ENCODE results near the gene SRSF10.
"Not testable (repeated sequence)": the region's sequence is repeated elsewhere in the genome, so short reads cannot be mapped to it uniquely, and the experiment has no call there.

Gene SRSF10

DNA sequence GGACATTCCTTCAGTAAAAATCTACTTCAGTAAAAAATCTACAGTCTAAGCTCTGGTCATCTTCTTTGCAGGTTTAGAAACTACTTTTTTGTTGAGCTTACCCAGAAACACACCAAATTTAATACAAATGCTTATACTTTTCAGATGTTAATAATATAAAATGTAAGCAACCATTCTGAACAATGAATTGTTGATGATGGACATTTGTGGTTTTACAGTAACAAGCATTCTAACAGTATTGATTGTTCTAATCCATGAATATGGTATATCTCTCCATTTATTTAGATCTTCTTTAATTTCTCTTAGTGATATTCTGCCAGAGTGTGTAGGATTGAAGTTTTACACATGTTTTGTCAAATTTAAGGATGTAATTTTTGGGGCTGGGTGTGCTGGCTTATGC, 27.0 kb upstream of the SRSF10 start:
- H3K27ac Mint-ChIP-seq: no peak overlapping the region
- H3K9me3 Mint-ChIP-seq: no peaks in the 10 kb centered on the region
- H3K4me3 Mint-ChIP-seq: no peak overlapping the region
- H3K27me3 Mint-ChIP-seq (ENCODE audit: low read depth): peaks cover 31% of the 10 kb centered on the region
- H3K36me3 Mint-ChIP-seq (ENCODE audit: low read depth): no peaks in the 10 kb centered on the region
- no peaks in the 10 kb centered on the region for H3K4me1 Mint-ChIP-seq (ENCODE audit: low read depth)

DNA sequence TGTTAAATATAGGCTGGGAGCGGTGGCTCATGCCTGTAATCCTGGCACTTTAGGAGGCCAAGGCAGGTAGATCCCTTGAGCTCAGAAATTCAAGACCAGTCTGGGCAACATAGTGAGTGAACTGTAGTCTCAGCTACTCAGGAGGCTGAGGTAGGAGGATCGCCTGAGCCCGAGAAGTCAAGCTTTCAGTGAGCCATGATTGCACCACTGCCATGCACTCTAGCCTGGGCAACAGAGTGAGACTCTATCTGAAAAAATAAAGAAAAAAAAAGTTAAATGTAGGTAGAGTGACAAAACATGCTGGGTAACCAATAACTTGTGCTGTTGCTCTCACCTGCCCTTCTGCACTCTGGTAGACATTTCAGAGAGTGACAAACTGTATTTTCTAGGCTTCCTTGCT, 25.0 kb upstream of the SRSF10 start:
- Mint-ChIP-seq H3K36me3 (ENCODE audit: low read depth) (no peaks in the 10 kb centered on the region), H3K4me3 (no peak overlapping the region), H3K27ac (no peak overlapping the region), H3K4me1 (ENCODE audit: low read depth) (no peaks in the 10 kb centered on the region), H3K27me3 (ENCODE audit: low read depth) (peaks cover 33% of the 10 kb centered on the region), H3K9me3 (no peaks in the 10 kb centered on the region)

DNA sequence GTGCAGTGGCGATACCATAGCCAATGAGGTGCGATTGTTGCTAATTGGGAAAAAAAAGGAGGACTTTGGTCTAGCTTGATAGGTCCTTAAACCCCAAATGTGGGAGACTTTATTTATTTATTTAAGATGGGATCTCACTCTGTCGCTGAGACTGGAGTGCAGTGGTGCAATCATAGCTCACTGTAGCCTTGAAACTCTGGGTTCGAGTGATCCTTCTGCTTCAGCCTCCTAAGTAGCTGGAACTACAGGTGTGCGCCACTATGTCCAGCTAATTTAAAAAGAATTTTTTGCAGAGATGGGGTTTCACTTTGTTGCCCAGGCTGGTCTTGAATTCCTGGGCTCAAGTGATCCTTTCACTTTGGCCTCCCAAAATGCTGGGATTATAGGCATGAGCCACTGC, 24.0 kb upstream of the SRSF10 start:
- Mint-ChIP-seq H3K9me3 (no peaks in the 10 kb centered on the region), H3K27ac (no peak overlapping the region), H3K27me3 (ENCODE audit: low read depth) (peaks cover 27% of the 10 kb centered on the region)

GRCh38 chr1:24003331-24003972, 23.3 kb upstream of the SRSF10 start:
- H3K36me3 Mint-ChIP-seq (ENCODE audit: low read depth): no peaks in the 10 kb centered on the region
- no peak overlapping the region for H3K27ac Mint-ChIP-seq
- H3K27me3 Mint-ChIP-seq (ENCODE audit: low read depth): peaks cover 27% of the 10 kb centered on the region
- peaks cover 2% of the 10 kb centered on the region for H3K4me1 Mint-ChIP-seq (ENCODE audit: low read depth)
- H3K9me3 Mint-ChIP-seq: no peaks in the 10 kb centered on the region
- no peak overlapping the region for H3K4me3 Mint-ChIP-seq

More for the DNA sequence above, 24.0 kb upstream of the SRSF10 start:
- no peak overlapping the region for H3K4me3 Mint-ChIP-seq
- H3K4me1 Mint-ChIP-seq (ENCODE audit: low read depth): no peaks in the 10 kb centered on the region
- no peaks in the 10 kb centered on the region for H3K36me3 Mint-ChIP-seq (ENCODE audit: low read depth)

- H3K4me3 Mint-ChIP-seq: no peak overlapping the region
- H3K9me3 Mint-ChIP-seq: no peaks in the 10 kb centered on the region
- H3K27ac Mint-ChIP-seq: no peak overlapping the region
- H3K36me3 Mint-ChIP-seq (ENCODE audit: low read depth): no peaks in the 10 kb centered on the region
- H3K4me1 Mint-ChIP-seq (ENCODE audit: low read depth): peaks cover 2% of the 10 kb centered on the region
- peaks cover 27% of the 10 kb centered on the region for H3K27me3 Mint-ChIP-seq (ENCODE audit: low read depth)
These were observed 22.6 kb upstream of the SRSF10 start for GRCh38 chr1:24002695-24003094.

DNA sequence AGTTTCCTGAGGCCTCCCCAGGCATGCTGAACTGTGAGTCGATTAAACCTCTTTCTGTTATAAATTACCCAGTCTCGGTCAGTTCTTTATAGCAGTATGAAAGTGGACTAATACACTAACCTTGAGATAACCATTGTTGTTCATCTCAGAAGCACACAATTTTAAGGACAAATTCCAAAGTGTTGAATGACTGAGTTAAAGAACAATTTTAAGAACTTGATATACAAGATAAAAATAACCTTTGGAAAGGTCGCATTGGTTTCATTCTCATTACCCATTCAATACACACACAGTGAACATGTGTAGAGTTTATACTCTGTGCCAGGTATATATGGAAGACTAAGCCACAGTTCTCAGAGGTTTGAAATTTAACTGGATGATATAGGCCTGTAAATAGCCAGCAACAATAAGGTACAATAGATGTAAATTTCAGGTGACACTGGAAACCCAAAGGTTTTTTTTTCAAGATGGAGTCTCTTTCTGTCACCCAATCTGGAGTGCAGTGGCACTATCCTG, 19.1 kb upstream of the SRSF10 start:
- Mint-ChIP-seq H3K4me1 (ENCODE audit: low read depth) (peaks cover 4% of the 10 kb centered on the region), H3K27me3 (ENCODE audit: low read depth) (peaks cover 17% of the 10 kb centered on the region), H3K27ac (no peak overlapping the region), H3K4me3 (no peak overlapping the region), H3K9me3 (no peaks in the 10 kb centered on the region), H3K36me3 (ENCODE audit: low read depth) (no peaks in the 10 kb centered on the region)

DNA sequence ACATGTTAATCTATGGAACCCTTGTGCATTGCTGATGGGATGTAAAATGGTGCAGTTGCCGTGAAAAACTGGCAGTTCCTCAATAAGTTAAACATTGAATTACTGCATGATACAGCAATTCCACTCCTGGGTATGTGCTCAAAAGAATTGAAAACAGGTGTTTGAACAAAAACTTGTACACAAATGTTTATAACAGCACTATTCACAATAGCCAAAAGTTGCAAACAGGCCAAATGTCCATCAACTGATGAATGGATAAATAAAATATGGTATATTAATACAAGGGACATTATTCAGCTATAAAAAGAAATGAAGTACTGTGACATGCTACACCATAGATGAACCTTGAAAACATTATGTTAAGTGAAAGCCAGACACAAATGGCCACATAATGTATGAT, 17.7 kb upstream of the SRSF10 start:
- no peaks in the 10 kb centered on the region for H3K9me3 Mint-ChIP-seq
- peaks cover 11% of the 10 kb centered on the region for H3K27me3 Mint-ChIP-seq (ENCODE audit: low read depth)
- H3K27ac Mint-ChIP-seq: no peak overlapping the region
- no peaks in the 10 kb centered on the region for H3K36me3 Mint-ChIP-seq (ENCODE audit: low read depth)
- no peak overlapping the region for H3K4me3 Mint-ChIP-seq
- H3K4me1 Mint-ChIP-seq (ENCODE audit: low read depth): peaks cover 4% of the 10 kb centered on the region

GRCh38 chr1:23996700-23997229, 16.6 kb upstream of the SRSF10 start:
- Mint-ChIP-seq H3K9me3 (no peaks in the 10 kb centered on the region), H3K27ac (no peak overlapping the region), H3K4me3 (no peak overlapping the region), H3K36me3 (ENCODE audit: low read depth) (no peaks in the 10 kb centered on the region), H3K4me1 (ENCODE audit: low read depth) (peaks cover 4% of the 10 kb centered on the region), H3K27me3 (ENCODE audit: low read depth) (peaks cover 4% of the 10 kb centered on the region)

DNA sequence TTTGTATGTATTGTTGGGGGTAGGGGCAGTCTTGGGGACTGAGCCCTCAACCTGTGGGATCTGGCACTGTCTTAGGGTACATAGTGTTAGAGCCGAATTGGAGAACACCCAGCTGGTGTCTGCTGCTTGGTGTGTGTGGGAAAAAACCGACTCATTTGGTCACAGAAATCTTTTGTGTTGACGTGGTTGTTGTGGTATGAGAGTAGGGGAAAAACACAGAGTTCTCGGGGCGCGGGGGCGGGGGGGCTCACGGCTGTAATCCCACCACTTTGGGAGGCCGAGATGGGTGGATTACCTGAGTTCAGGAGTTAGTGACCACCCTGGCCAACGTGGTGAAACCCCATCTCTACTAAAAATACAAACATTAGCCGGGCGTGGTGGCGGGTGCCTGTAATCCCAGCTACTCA, 15.3 kb upstream of the SRSF10 start:
- Mint-ChIP-seq H3K36me3 (ENCODE audit: low read depth) (no peaks in the 10 kb centered on the region), H3K27me3 (ENCODE audit: low read depth) (no peaks in the 10 kb centered on the region), H3K9me3 (no peaks in the 10 kb centered on the region), H3K4me1 (ENCODE audit: low read depth) (peaks cover 4% of the 10 kb centered on the region), H3K4me3 (no peak overlapping the region), H3K27ac (no peak overlapping the region)

DNA sequence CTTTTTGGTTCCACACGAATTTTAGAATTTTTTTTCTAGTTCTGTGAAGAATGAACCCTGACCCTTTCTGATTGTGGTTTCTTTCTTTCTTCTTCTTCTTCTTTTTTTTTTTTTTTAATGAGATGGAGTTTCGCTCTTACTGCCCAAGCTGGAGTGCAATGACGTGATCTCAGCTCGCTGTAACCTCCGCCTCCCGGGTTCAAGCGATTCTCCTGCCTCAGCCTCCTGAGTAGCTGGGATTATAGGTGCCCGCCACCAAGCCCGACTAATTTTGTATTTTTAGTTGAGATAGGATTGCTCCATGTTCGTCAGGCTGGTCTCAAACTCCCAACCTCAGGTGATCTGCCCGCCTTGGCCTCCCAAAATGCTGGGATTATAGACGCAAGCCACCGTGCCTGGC, 11.9 kb upstream of the SRSF10 start:
- not testable (repeated sequence) for H3K36me3 Mint-ChIP-seq (ENCODE audit: low read depth); H3K27ac Mint-ChIP-seq; H3K27me3 Mint-ChIP-seq (ENCODE audit: low read depth); H3K4me1 Mint-ChIP-seq (ENCODE audit: low read depth); H3K9me3 Mint-ChIP-seq; H3K4me3 Mint-ChIP-seq

- Mint-ChIP-seq H3K4me3 (no peak overlapping the region), H3K9me3 (no peaks in the 10 kb centered on the region), H3K36me3 (ENCODE audit: low read depth) (no peaks in the 10 kb centered on the region), H3K4me1 (ENCODE audit: low read depth) (peaks cover 6% of the 10 kb centered on the region), H3K27me3 (ENCODE audit: low read depth) (no peaks in the 10 kb centered on the region), H3K27ac (no peak overlapping the region)
These were observed 9.1 kb upstream of the SRSF10 start for GRCh38 chr1:23989263-23989662.

DNA sequence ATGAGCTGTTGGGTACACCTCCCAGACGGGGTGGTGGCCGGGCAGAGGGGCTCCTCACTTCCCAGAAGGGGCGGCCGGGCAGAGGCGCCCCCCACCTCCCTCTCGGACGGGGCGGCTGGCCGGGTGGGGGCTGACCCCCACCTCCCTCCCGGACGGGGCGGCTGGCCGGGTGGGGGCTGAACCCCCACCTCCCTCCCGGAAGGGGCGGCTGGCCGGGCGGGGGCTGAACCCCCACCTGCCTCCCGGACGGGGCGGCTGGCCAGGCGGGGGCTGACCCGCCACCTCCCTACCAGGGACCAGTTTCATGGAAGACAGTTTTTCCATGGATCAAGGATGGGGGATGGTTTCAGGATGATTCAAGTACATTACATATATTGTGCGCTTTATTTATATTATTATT, 6.9 kb upstream of the SRSF10 start:
- not testable (repeated sequence) for H3K4me3 Mint-ChIP-seq; H3K4me1 Mint-ChIP-seq (ENCODE audit: low read depth); H3K27ac Mint-ChIP-seq; H3K36me3 Mint-ChIP-seq (ENCODE audit: low read depth); H3K27me3 Mint-ChIP-seq (ENCODE audit: low read depth); H3K9me3 Mint-ChIP-seq

GRCh38 chr1:23984417-23985186, 4.5 kb upstream of the SRSF10 start:
- Mint-ChIP-seq H3K4me1 (ENCODE audit: low read depth) (peaks cover 14% of the 10 kb centered on the region), H3K9me3 (no peaks in the 10 kb centered on the region), H3K27ac (no peak overlapping the region), H3K36me3 (ENCODE audit: low read depth) (peaks cover under 1% of the 10 kb centered on the region), H3K4me3 (no peak overlapping the region), H3K27me3 (ENCODE audit: low read depth) (no peaks in the 10 kb centered on the region)

- H3K27ac Mint-ChIP-seq: peak overlapping the region; percentile 99
- H3K9me3 Mint-ChIP-seq: no peaks in the 10 kb centered on the region
- peak overlapping the region; percentile 94 for H3K4me3 Mint-ChIP-seq
- peaks cover 27% of the 10 kb centered on the region for H3K36me3 Mint-ChIP-seq (ENCODE audit: low read depth)
- H3K27me3 Mint-ChIP-seq (ENCODE audit: low read depth): no peaks in the 10 kb centered on the region
- H3K4me1 Mint-ChIP-seq (ENCODE audit: low read depth): peaks cover 35% of the 10 kb centered on the region
These were observed 572 bp upstream of the SRSF10 start for GRCh38 chr1:23980728-23981070.

DNA sequence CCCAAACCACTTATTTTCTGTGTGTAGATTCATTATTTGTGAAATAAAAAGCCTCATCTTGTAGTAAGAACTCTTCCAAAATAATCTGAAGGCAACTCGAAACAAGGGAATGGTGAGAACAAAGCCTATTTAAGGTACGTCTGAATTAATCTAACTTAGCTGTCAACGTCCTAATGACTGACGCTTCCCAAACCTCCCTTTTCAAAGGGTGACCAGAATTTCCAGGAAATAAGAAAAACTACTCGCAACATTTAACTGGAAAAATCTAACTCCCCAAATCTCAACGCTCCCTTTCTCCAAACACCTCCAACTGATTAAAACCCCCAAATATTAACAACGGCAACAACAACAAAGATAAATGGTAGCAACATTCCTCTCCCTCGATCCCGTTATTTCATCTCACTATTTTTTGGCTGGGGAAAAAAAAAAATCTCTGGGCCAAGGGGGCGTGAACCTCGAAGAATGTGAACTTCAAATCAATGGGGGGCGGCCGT, 693 bp downstream of the SRSF10 start:
- Mint-ChIP-seq H3K4me3 (peak overlapping the region; percentile 94), H3K27me3 (ENCODE audit: low read depth) (no peaks in the 10 kb centered on the region), H3K4me1 (ENCODE audit: low read depth) (peaks cover 40% of the 10 kb centered on the region), H3K27ac (peak overlapping the region; percentile 85), H3K36me3 (ENCODE audit: low read depth) (peaks cover 32% of the 10 kb centered on the region), H3K9me3 (no peaks in the 10 kb centered on the region)

Measured in T-helper 1 cell treated with Interleukin-12 subunit alpha and Interleukin-12 subunit beta and Interleukin-4 antibody, amounts not matched to agents 30 μg/mL and 1 μg/mL, for 36 hours (primary cell).